ENCODE data around the gene NHERF1. TPM values are rescaled to one million over a fixed set of nuclear protein-coding genes. Genes with fewer than 3 reads are reported as not detected.

The NHERF1 gene
- polyA plus RNA-seq, 1 of the 3 experiments (the other 2 are of a cell fraction), result 40.1 TPM

DNA sequence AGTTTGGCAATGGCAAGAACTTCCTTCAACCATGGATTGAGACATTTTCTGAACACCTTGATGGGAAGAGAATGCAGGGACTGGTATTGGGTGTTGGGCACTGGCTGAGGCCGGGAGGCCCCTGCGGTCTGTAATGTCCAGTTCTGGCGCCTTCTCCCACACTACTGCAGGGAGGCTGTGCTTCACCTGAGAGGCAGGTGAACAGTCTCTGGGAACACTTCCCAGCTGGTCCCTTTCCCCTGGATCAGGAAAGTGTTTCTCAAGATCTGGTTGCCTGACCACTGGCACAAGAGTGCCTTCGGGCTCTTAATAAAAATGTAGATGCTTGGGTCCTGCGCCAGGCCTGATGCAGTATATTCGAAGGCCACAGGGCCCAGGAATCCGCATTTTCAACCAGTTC lies 56.3 kb downstream of the NHERF1 start:
- peaks cover 0 to 68% of the 10 kb centered on the region in 2 experiments; a peak in 2 of 4 replicates for H3K4me1 ChIP-seq (ENCODE audit: control insufficient read depth in 1 of 2, insufficient read depth in 2 of 2, low read depth in 1 of 2, low read length in 1 of 2)
- POLR2A ChIA-PET, result interaction anchor here (0.8 kb wide), 1 partner anchor 30 kb away, joined by 5 read pairs; no protein-coding TSS in a partner anchor
- no peaks in the 10 kb centered on the region for H3K9me2 ChIP-seq
- no peak overlapping the region for H3K4me2 ChIP-seq
- 81% methylated on average over 7 of the region's 7 CpGs for WGBS (ENCODE audit: low lambda C conversion rate)
- no peak for DNase-seq
- no peak overlapping the region for H3K4me3 ChIP-seq (ENCODE audit: low read depth in 2 of 2, low read length in 1 of 2)
- H3K79me2 ChIP-seq (ENCODE audit: insufficient read depth), result no peaks in the 10 kb centered on the region
- H3K9me3 ChIP-seq, result no peaks in the 10 kb centered on the region
- no peaks in the 10 kb centered on the region for H3F3A ChIP-seq (replicated peaks; ENCODE audit: insufficient read depth)
- CTCF ChIA-PET, result interaction anchor here (0.7 to 98.1 kb wide), 8 partner anchors 9 to 139 kb away, joined by 3 to 3869 read pairs (median 7); partner anchors contain the start of genes FDXR and GRIN2C
- H2AFZ ChIP-seq (ENCODE audit: low read depth), result no peak overlapping the region
- no peak overlapping the region for H3K9ac ChIP-seq
- no peaks in the 10 kb centered on the region for H3K27me3 ChIP-seq (ENCODE audit: insufficient read depth)
- H3K27ac ChIP-seq (ENCODE audit: low read depth in 2 of 2, low read length in 1 of 2), result peak overlapping the region in 1 of 2 experiments; percentile 56; a peak in 2 of 4 replicates
- H3K36me3 ChIP-seq (replicated peaks in 1 of 2; ENCODE audit: control insufficient read depth in 1 of 2, insufficient read depth in 2 of 2, low read length in 1 of 2), result peaks cover 0 to 35% of the 10 kb centered on the region in 2 experiments
- H4K20me1 ChIP-seq (ENCODE audit: insufficient read depth), result no peaks in the 10 kb centered on the region
- TF ChIP-seq, protein P1, sequence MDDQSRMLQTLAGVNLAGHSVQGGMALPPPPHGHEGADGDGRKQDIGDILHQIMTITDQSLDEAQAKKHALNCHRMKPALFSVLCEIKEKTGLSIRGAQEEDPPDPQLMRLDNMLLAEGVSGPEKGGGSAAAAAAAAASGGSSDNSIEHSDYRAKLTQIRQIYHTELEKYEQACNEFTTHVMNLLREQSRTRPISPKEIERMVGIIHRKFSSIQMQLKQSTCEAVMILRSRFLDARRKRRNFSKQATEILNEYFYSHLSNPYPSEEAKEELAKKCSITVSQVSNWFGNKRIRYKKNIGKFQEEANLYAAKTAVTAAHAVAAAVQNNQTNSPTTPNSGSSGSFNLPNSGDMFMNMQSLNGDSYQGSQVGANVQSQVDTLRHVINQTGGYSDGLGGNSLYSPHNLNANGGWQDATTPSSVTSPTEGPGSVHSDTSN (IDR thresholded peaks at IDR 0.05), result no peak
- no peak for TF ChIP-seq CHD2 (IDR thresholded peaks at IDR 0.05; ENCODE audit: low read length, partially characterized antibody)
- no peak for TF ChIP-seq MEF2A (IDR thresholded peaks at IDR 0.05; ENCODE audit: borderline replicate concordance, low read depth)
- no peak for TF ChIP-seq TEAD4 (IDR thresholded peaks at IDR 0.05; ENCODE audit: borderline replicate concordance, insufficient read depth)

- H3K9ac ChIP-seq, result no peak overlapping the region
- DNase-seq, result no peak
- 91% methylated on average over 15 of the region's 15 CpGs for WGBS (ENCODE audit: low lambda C conversion rate)
- no peak overlapping the region for H3K4me3 ChIP-seq (ENCODE audit: low read depth in 2 of 2, low read length in 1 of 2)
- CTCF ChIA-PET, result interaction anchor here (0.6 to 98.1 kb wide), 12 partner anchors 9 to 146 kb away, joined by 3 to 3869 read pairs (median 4); partner anchors contain the start of genes FDXR and GRIN2C
- TF ChIP-seq YY1 (IDR thresholded peaks at IDR 0.05; ENCODE audit: low read depth), result no peak
- no peak for TF ChIP-seq NFIC (IDR thresholded peaks at IDR 0.05; ENCODE audit: borderline replicate concordance)
- TF ChIP-seq MXI1 (IDR thresholded peaks at IDR 0.05; ENCODE audit: low read depth, low read length), result no peak
- TF ChIP-seq, protein P2, sequence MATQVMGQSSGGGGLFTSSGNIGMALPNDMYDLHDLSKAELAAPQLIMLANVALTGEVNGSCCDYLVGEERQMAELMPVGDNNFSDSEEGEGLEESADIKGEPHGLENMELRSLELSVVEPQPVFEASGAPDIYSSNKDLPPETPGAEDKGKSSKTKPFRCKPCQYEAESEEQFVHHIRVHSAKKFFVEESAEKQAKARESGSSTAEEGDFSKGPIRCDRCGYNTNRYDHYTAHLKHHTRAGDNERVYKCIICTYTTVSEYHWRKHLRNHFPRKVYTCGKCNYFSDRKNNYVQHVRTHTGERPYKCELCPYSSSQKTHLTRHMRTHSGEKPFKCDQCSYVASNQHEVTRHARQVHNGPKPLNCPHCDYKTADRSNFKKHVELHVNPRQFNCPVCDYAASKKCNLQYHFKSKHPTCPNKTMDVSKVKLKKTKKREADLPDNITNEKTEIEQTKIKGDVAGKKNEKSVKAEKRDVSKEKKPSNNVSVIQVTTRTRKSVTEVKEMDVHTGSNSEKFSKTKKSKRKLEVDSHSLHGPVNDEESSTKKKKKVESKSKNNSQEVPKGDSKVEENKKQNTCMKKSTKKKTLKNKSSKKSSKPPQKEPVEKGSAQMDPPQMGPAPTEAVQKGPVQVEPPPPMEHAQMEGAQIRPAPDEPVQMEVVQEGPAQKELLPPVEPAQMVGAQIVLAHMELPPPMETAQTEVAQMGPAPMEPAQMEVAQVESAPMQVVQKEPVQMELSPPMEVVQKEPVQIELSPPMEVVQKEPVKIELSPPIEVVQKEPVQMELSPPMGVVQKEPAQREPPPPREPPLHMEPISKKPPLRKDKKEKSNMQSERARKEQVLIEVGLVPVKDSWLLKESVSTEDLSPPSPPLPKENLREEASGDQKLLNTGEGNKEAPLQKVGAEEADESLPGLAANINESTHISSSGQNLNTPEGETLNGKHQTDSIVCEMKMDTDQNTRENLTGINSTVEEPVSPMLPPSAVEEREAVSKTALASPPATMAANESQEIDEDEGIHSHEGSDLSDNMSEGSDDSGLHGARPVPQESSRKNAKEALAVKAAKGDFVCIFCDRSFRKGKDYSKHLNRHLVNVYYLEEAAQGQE (IDR thresholded peaks at IDR 0.05; ENCODE audit: low read depth, low read length), result no peak
- no peak for TF ChIP-seq USF1 (IDR thresholded peaks at IDR 0.05; ENCODE audit: borderline replicate concordance, low read depth)
- TF ChIP-seq FOSL2 (IDR thresholded peaks at IDR 0.05; ENCODE audit: borderline replicate concordance, low read depth), result no peak
- no peak for TF ChIP-seq RFX5 (IDR thresholded peaks at IDR 0.05; ENCODE audit: low read length)
- no peak for TF ChIP-seq EP300 (IDR thresholded peaks at IDR 0.05; ENCODE audit: borderline replicate concordance in 1 of 2, low read depth in 1 of 2, low read length in 1 of 2)
- TF ChIP-seq IRF3 (IDR thresholded peaks at IDR 0.05; ENCODE audit: low read depth, low read length), result no peak
- TF ChIP-seq RXRA (IDR thresholded peaks at IDR 0.05; ENCODE audit: borderline replicate concordance, low read depth), result no peak
- no peak for TF ChIP-seq MAX (IDR thresholded peaks at IDR 0.05; ENCODE audit: low read depth)
- TF ChIP-seq POLR2AphosphoS5 (IDR thresholded peaks at IDR 0.05; ENCODE audit: low read depth, low read length), result no peak
- TF ChIP-seq, protein P1 (IDR thresholded peaks at IDR 0.05), result no peak
- H3K4me2 ChIP-seq, result no peak overlapping the region
- H3K27ac ChIP-seq (ENCODE audit: low read depth in 2 of 2, low read length in 1 of 2), result no peak overlapping the region
- H3K9me3 ChIP-seq, result no peaks in the 10 kb centered on the region
- H4K20me1 ChIP-seq (ENCODE audit: insufficient read depth), result no peaks in the 10 kb centered on the region
- H3K9me2 ChIP-seq, result no peaks in the 10 kb centered on the region
- no peak overlapping the region for H2AFZ ChIP-seq (ENCODE audit: low read depth)
- H3K4me1 ChIP-seq (ENCODE audit: control insufficient read depth in 1 of 2, insufficient read depth in 2 of 2, low read depth in 1 of 2, low read length in 1 of 2), result peaks cover 0 to 61% of the 10 kb centered on the region in 2 experiments; a peak in 2 of 4 replicates
- POLR2A ChIA-PET, result no interaction called here
- no peaks in the 10 kb centered on the region for H3K27me3 ChIP-seq (ENCODE audit: insufficient read depth)
- no peaks in the 10 kb centered on the region for H3K79me2 ChIP-seq (ENCODE audit: insufficient read depth)
- no peaks in the 10 kb centered on the region for H3F3A ChIP-seq (replicated peaks; ENCODE audit: insufficient read depth)
- H3K36me3 ChIP-seq (replicated peaks in 1 of 2; ENCODE audit: control insufficient read depth in 1 of 2, insufficient read depth in 2 of 2, low read length in 1 of 2), result peaks cover 0 to 29% of the 10 kb centered on the region in 2 experiments
These were observed 57.2 kb downstream of the NHERF1 start for GRCh38 chr17:74805591-74805991.

All from SK-N-SH (cell line).